Peyer's patch (tissue), 4 donors: ENCODE measurements around the gene NAT14.

Experiments used
- POLR2A ChIP-seq, 2 donors: fragments of 450-650 bp; IDR thresholded peaks; one replicate each; pipeline ENCODE4 v1.5.1; 2017; ENCODE audit warnings: antibody characterized with exemption in 2 of 2, mild to moderate bottlenecking in 2 of 2, moderate library complexity in 2 of 2
- TF ChIP-seq, protein P1 (sequence below), 6 experiments: fragments of 450-650 bp in 4 of 6; fragments of 200-600 bp in 2 of 6; sonication (generic) in 1 of 6; IDR thresholded peaks; one replicate each; pipeline ENCODE4 v1.5.1; 2017 to 2019; ENCODE audit warnings: antibody characterized with exemption in 6 of 6, mild to moderate bottlenecking in 3 of 6, moderate library complexity in 1 of 6

DNA sequence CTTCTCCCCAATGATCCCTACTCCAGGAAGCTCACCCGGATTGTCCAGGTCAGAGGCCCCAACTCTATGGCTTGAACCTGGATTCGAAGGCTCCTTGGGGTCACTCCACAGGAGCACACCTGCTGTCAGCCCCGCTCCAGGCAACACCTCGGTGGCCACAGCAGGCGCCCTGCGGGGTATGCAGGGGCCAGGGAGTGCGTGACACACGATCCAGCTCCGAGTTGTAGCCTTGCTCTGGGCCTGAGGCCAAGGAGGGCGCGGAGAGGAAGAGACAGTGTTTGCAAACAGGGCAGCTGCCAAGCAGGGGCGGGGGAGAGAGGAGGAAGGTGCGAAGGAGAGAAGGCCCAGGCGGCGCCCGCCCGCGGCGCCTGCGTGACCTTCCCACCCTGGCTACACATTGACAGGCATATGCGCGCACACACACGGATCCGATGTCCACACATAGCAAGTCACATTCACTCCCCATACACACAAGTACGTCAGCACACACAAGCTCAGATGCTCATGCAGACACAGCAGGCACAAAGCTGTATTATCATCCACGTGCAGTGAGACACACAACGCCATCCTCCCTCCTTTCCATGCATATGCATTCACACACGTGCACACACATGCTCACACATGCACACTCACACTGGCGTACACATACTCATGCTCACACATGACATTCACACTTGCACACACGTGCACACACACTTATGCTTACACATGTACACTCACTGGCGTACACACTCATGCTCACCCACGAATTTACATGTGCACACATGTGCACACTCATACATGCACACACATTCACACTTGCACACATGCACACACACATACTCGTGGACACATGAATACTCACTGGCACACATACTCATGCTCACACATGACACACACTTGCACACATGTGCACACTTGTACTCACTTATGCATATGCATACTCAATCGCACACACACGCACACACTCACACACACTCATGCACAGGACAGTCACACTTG lies 41.5 kb downstream of the NAT14 start:
- no peak for TF ChIP-seq POLR2A (IDR thresholded peaks at IDR 0.05)
- TF ChIP-seq, protein P1, sequence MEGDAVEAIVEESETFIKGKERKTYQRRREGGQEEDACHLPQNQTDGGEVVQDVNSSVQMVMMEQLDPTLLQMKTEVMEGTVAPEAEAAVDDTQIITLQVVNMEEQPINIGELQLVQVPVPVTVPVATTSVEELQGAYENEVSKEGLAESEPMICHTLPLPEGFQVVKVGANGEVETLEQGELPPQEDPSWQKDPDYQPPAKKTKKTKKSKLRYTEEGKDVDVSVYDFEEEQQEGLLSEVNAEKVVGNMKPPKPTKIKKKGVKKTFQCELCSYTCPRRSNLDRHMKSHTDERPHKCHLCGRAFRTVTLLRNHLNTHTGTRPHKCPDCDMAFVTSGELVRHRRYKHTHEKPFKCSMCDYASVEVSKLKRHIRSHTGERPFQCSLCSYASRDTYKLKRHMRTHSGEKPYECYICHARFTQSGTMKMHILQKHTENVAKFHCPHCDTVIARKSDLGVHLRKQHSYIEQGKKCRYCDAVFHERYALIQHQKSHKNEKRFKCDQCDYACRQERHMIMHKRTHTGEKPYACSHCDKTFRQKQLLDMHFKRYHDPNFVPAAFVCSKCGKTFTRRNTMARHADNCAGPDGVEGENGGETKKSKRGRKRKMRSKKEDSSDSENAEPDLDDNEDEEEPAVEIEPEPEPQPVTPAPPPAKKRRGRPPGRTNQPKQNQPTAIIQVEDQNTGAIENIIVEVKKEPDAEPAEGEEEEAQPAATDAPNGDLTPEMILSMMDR (IDR thresholded peaks at IDR 0.05): no peak
